ENCODE measurements around the gene SMG6. TPM values are rescaled to one million over a fixed set of nuclear protein-coding genes. Genes with fewer than 3 reads are reported as not detected.

Gene SMG6
- total and polyA plus RNA-seq, 2 donors (not counting 3 experiments of a cell fraction or from before 2014, with no cell fraction given) = 40.1 to 42.2 TPM

GRCh38 chr17:2155573-2155972 is 148.0 kb downstream of the SMG6 start:
- Histone ChIP-seq H3K4me3 (replicated peaks in 1 of 3; ENCODE audit: insufficient read depth in 1 of 3, low read depth in 1 of 3, low read length in 3 of 3) (no peak overlapping the region), H3K9ac (replicated peaks; ENCODE audit: extremely low read depth, insufficient read depth, low read length) (no peak overlapping the region), H3K9me3 (replicated peaks; ENCODE audit: control insufficient read depth, insufficient read depth, low read length) (no peaks in the 10 kb centered on the region), H3K79me2 (ENCODE audit: control insufficient read depth, insufficient read depth, low read length) (no peaks in the 10 kb centered on the region), H3K27ac (ENCODE audit: insufficient read depth, low read depth, low read length) (no peak overlapping the region), H3K9me1 (replicated peaks; ENCODE audit: control insufficient read depth, extremely low read depth, insufficient read depth, low read length) (no peaks in the 10 kb centered on the region), H4K20me1 (replicated peaks; ENCODE audit: control insufficient read depth, extremely low read depth, insufficient read depth, low read length) (no peaks in the 10 kb centered on the region), H3K4me1 (ENCODE audit: control insufficient read depth, extremely low read depth, insufficient read depth, low read length) (no peaks in the 10 kb centered on the region), H3K4me2 (ENCODE audit: insufficient read depth, low read length) (no peak overlapping the region), H3K36me3 (ENCODE audit: control insufficient read depth in 2 of 2, extremely low read depth in 1 of 2, insufficient read depth in 2 of 2, low read length in 2 of 2) (peaks cover 3 to 5% of the 10 kb centered on the region in 2 experiments), H3K27me3 (ENCODE audit: control insufficient read depth in 2 of 2, insufficient read depth in 2 of 2, low read length in 2 of 2) (no peaks in the 10 kb centered on the region), H2AFZ (ENCODE audit: low read depth, low read length) (no peak overlapping the region)
- FAIRE-seq (no peak), DNase-seq (ENCODE audit: low read depth, low spot score) (no peak)
- intact Hi-C loops (cut with micrococcal nuclease) (no loop called here), dilution Hi-C loops (cut with MboI; ENCODE audit: extremely low pct_ligation_motif_present, low sequenced_read_pairs) (no loop called here)
- TF ChIP-seq GATA2 (IDR thresholded peaks at IDR 0.05; ENCODE audit: insufficient read depth, insufficient read length, low read depth, low read length) (no peak), CTCF (IDR thresholded peaks at IDR 0.05; ENCODE audit: extremely low read depth in 1 of 2, insufficient read depth in 1 of 2, low read depth in 1 of 2, low read length in 2 of 2) (no peak), POLR2A (IDR thresholded peaks at IDR 0.05; ENCODE audit: low read depth, low read length) (no peak), EZH2 (IDR thresholded peaks at IDR 0.05; ENCODE audit: borderline replicate concordance, low read depth, low read length, severe bottlenecking) (no peak), MAX (IDR thresholded peaks at IDR 0.05; ENCODE audit: insufficient read depth, insufficient read length) (no peak), FOS (IDR thresholded peaks at IDR 0.05; ENCODE audit: borderline replicate concordance, insufficient read depth, low read length) (no peak), POLR2AphosphoS5 (IDR thresholded peaks at IDR 0.05; ENCODE audit: insufficient read depth, low read depth, low read length) (no peak), JUN (IDR thresholded peaks at IDR 0.05; ENCODE audit: borderline replicate concordance, insufficient read depth, insufficient read length, low read depth) (no peak), MYC (IDR thresholded peaks at IDR 0.05; ENCODE audit: low read depth, low read length) (no peak)
- BruUV-seq (replicated peaks) = no TSS peak
- POLR2A ChIA-PET = interaction anchor here (0.6 kb wide), 1 partner anchor 41 kb away, joined by 6 read pairs; no protein-coding TSS in a partner anchor
- CTCF ChIA-PET = interaction anchor here (0.7 to 1.8 kb wide), 9 partner anchors 8 to 90 kb away, joined by 3 to 6 read pairs (median 4); no protein-coding TSS in a partner anchor
